GM12872 (cell line): ENCODE data around the gene KDM4C.

ENCODE experiments used
- CTCF ChIP-seq: IDR thresholded peaks from 3 replicates; pipeline ENCODE4 v1.5.1; 2011; ENCODE audit warnings: low read depth, mild to moderate bottlenecking, low read length, moderate library complexity; ENCODE audit not compliant: insufficient read depth

The KDM4C gene

GRCh38 chr9:6758498-6759184, 868 bp downstream of the KDM4C start:
- no peak for TF ChIP-seq CTCF

DNA sequence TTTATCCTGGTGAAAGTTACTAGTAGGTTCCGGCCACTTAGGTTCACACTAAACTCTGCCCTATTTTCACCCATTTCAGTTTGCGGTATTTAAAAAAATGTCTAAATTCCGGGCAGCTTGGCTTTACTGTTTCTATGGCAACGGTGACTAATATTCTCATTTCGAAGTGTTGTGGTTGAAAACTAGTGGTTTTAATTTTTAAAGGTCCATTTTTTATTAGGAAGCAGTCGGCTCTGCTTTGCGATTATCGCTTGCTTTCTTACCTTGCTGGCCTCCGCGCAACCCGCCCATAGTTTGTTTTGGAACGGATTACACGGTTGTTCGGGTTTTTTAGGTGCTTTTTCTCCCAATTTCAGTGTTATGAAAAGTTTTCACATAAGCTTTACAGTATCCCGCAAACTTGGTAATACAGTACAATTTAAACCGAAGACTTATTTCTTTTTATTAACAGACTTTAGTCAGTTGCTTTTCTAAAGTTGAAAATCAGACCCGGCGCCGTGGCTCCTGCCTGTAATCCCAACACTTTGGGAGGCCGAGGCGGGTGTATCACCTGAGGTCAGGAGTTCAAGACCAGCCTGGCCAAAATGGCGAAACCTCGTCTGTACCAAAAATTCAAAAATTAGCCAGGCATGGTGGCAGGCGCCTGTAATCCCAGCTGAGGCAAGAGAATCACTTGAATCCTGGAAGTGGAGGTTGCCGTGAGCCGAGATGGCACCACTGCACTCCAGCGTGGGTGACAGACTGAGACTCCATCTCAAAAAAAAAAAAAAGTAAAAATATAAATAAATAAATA, 1.6 kb downstream of the KDM4C start:
- TF ChIP-seq CTCF = no peak

GRCh38 chr9:6761306-6761705, 3.5 kb downstream of the KDM4C start:
- no peak for TF ChIP-seq CTCF

GRCh38 chr9:6763244-6763643, 5.5 kb downstream of the KDM4C start:
- TF ChIP-seq CTCF = no peak

DNA sequence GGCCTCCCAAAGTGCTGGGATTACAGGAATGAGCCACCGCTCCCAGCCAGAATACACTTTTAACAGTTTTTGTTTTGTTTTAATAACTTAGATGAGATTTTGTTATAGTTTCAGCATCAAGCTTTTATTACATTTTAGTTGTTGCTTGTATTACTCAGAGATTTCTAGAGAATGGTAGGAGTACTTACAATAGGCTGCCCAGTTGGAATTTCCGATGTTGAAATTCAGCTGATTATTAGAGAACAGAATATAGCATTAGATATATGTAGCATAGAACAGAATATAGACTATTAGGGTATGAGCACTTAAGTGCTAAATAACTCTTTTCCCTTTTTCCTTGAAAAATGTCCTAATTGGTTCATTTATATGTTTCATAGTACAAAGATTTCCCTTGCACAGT, 6.2 kb downstream of the KDM4C start:
- TF ChIP-seq CTCF = no peak

DNA sequence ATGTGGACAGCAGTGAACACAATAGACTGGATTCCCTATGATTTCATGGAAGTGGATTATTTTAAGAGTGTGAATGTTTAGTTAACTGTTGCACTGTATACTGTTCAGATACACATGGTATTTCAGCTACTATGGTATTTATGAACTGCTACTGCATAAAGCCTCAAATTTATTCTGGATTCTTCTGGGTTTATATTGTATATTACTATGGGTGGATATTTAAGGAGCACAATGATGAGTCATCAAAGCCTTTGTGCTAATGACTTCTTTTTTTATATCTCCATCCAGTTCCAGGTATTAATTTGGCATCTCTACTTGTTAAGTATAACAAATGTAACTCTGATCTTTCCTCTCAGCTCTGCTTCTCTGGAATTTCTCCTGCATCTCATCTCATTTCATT, 6.8 kb downstream of the KDM4C start:
- TF ChIP-seq CTCF = no peak

GRCh38 chr9:6764950-6765349, 7.2 kb downstream of the KDM4C start:
- no peak for TF ChIP-seq CTCF
